ENCODE data around the gene DMD.

GRCh38 chrX:31545191-31545590, 1666.2 kb downstream of the DMD start:
- no peak for TF ChIP-seq CTCF (IDR thresholded peaks at IDR 0.05; ENCODE audit: low read depth, low read length)
- TF ChIP-seq MAX (IDR thresholded peaks at IDR 0.05; ENCODE audit: low read depth, low read length) = no peak
- TF ChIP-seq POLR2A (IDR thresholded peaks at IDR 0.05; ENCODE audit: extremely low read depth, insufficient read length) = no peak

All from NB4 (cell line).